ENCODE results near the gene PSTPIP1.

Gene PSTPIP1

GRCh38 chr15:77036537-77037387 lies 41.8 kb downstream of the PSTPIP1 start:
- TF ChIP-seq CTCF (conservative IDR thresholded peaks at IDR 0.05; ENCODE audit: low read depth, low read length), result no peak
- no peak overlapping the region for H3K4me3 ChIP-seq (ENCODE audit: low read length)
- DNase-seq (ENCODE audit: low read depth), result no peak

GRCh38 chr15:77037388-77038209 lies 42.7 kb downstream of the PSTPIP1 start:
- no peak overlapping the region for H3K4me3 ChIP-seq (ENCODE audit: low read length)
- no peak for TF ChIP-seq CTCF (conservative IDR thresholded peaks at IDR 0.05; ENCODE audit: low read depth, low read length)
- DNase-seq (ENCODE audit: low read depth), result no peak

- no peak for DNase-seq (ENCODE audit: low read depth)
- H3K4me3 ChIP-seq (ENCODE audit: low read length), result no peak overlapping the region
- TF ChIP-seq CTCF (conservative IDR thresholded peaks at IDR 0.05; ENCODE audit: low read depth, low read length), result no peak
Observed at GRCh38 chr15:77038312-77039216, 43.6 kb downstream of the PSTPIP1 start.

- DNase-seq (ENCODE audit: low read depth), result no peak
- TF ChIP-seq CTCF (conservative IDR thresholded peaks at IDR 0.05; ENCODE audit: low read depth, low read length), result no peak
- no peak overlapping the region for H3K4me3 ChIP-seq (ENCODE audit: low read length)
Observed at GRCh38 chr15:77039217-77039533, 44.2 kb downstream of the PSTPIP1 start.

GRCh38 chr15:77039848-77040247 lies 44.9 kb downstream of the PSTPIP1 start:
- no peak overlapping the region for H3K4me3 ChIP-seq (ENCODE audit: low read length)
- no peak for DNase-seq (ENCODE audit: low read depth)
- no peak for TF ChIP-seq CTCF (conservative IDR thresholded peaks at IDR 0.05; ENCODE audit: low read depth, low read length)

- DNase-seq (ENCODE audit: low read depth), result no peak
- TF ChIP-seq CTCF (conservative IDR thresholded peaks at IDR 0.05; ENCODE audit: low read depth, low read length), result no peak
- H3K4me3 ChIP-seq (ENCODE audit: low read length), result no peak overlapping the region
Observed at GRCh38 chr15:77040673-77041072, 45.7 kb downstream of the PSTPIP1 start.
